Activated CD4-positive, alpha-beta T cell treated with anti-CD3 and anti-CD28 coated beads, Interleukin-2, Interleukin-4, amounts not matched to agents 100 ng/mL and 50 ng/mL, durations not matched to agents 16 hours and 8 hours (primary cell): Measurements from ENCODE around the gene ARHGEF28.

ENCODE experiments used
- DNase-seq: peaks from one replicate; pipeline ENCODE4 v3.0.0-alpha.2; 2020; ENCODE audit warnings: low spot score

The ARHGEF28 gene

GRCh38 chr5:73938280-73938937, 312.4 kb downstream of the ARHGEF28 start:
- DNase-seq: no peak

- no peak for DNase-seq
These were observed 312.9 kb downstream of the ARHGEF28 start for GRCh38 chr5:73938938-73939320.

GRCh38 chr5:73939557-73939956, 313.6 kb downstream of the ARHGEF28 start:
- no peak for DNase-seq

- DNase-seq: no peak
These were observed 314.0 kb downstream of the ARHGEF28 start for GRCh38 chr5:73940026-73940425.

GRCh38 chr5:73940801-73941200, 314.8 kb downstream of the ARHGEF28 start:
- DNase-seq: no peak

- DNase-seq: no peak
These were observed 316.8 kb downstream of the ARHGEF28 start for GRCh38 chr5:73942783-73943182.

GRCh38 chr5:73943397-73943796, 317.4 kb downstream of the ARHGEF28 start:
- no peak for DNase-seq

GRCh38 chr5:73944581-73944980, 318.6 kb downstream of the ARHGEF28 start:
- DNase-seq: no peak

- DNase-seq: peak; percentile 8
These were observed 319.5 kb downstream of the ARHGEF28 start for GRCh38 chr5:73945505-73945904.

GRCh38 chr5:73946278-73946677, 320.3 kb downstream of the ARHGEF28 start:
- DNase-seq: no peak

GRCh38 chr5:73946919-73947602, 321.1 kb downstream of the ARHGEF28 start:
- no peak for DNase-seq

- DNase-seq: no peak
These were observed 322.1 kb downstream of the ARHGEF28 start for GRCh38 chr5:73947906-73948640.

GRCh38 chr5:73948720-73949119, 322.7 kb downstream of the ARHGEF28 start:
- DNase-seq: no peak

- DNase-seq: no peak
These were observed 324.5 kb downstream of the ARHGEF28 start for GRCh38 chr5:73950441-73950873.

GRCh38 chr5:73950912-73951430, 325.0 kb downstream of the ARHGEF28 start:
- no peak for DNase-seq

- DNase-seq: no peak
These were observed 326.9 kb downstream of the ARHGEF28 start for GRCh38 chr5:73952872-73953271.

- DNase-seq: no peak
These were observed 328.4 kb downstream of the ARHGEF28 start for GRCh38 chr5:73954381-73954780.

- no peak for DNase-seq
These were observed 329.4 kb downstream of the ARHGEF28 start for GRCh38 chr5:73955271-73955846.

GRCh38 chr5:73957397-73958001, 331.5 kb downstream of the ARHGEF28 start:
- DNase-seq: no peak

GRCh38 chr5:73958037-73958436, 332.0 kb downstream of the ARHGEF28 start:
- DNase-seq: no peak

GRCh38 chr5:73960023-73960422, 334.0 kb downstream of the ARHGEF28 start:
- no peak for DNase-seq

- no peak for DNase-seq
These were observed 334.4 kb downstream of the ARHGEF28 start for GRCh38 chr5:73960426-73960825.
